Right lobe of liver (tissue), 6 donors: ENCODE data around the gene SPIRE1. TPM values are rescaled to one million over a fixed set of nuclear protein-coding genes. Genes with fewer than 3 reads are reported as not detected.
"Not testable (repeated sequence)": the region's sequence is repeated elsewhere in the genome, so short reads cannot be mapped to it uniquely, and the experiment has no call there.

Experiments used
- ATAC-seq, 4 donors: fragments of 200-7000 bp; cut with Tn5 transposase; one replicate each; pipeline ENCODE4 v1.9.1; 2020; ENCODE audit warnings: mild to moderate bottlenecking in 4 of 4, moderate library complexity in 4 of 4
- DNase-seq, 3 donors: peaks; one replicate each; pipeline ENCODE4 v3.0.0-alpha.2; 2020
- H3K27ac ChIP-seq, 3 donors: fragments of 200-600 bp; one replicate each; pipeline ENCODE4 v1.8.0; 2022
- H3K27me3 ChIP-seq, 2 donors: fragments of 200-600 bp; one replicate each; pipeline ENCODE4 v1.8.0; 2022
- H3K36me3 ChIP-seq, 4 donors: fragments of 200-600 bp; sonication (generic) in 1 of 4; one replicate each; pipeline versions ENCODE4 v1.5.1 to v1.8.0; 2017 to 2022; ENCODE audit warnings: control low read depth in 1 of 4
- H3K4me1 ChIP-seq, 4 donors: fragments of 200-600 bp; sonication (generic) in 1 of 4; one replicate each; pipeline versions ENCODE4 v1.5.1 to v1.8.0; 2017 to 2022; ENCODE audit warnings: control low read depth in 1 of 4
- H3K4me3 ChIP-seq, 3 donors: fragments of 200-600 bp; one replicate each; pipeline ENCODE4 v1.8.0; 2022
- H3K9me3 ChIP-seq, 4 donors: fragments of 200-600 bp; sonication (generic) in 1 of 4; one replicate each; pipeline versions ENCODE4 v1.5.1 to v1.8.0; 2017 to 2022; ENCODE audit warnings: control low read depth in 1 of 4
- POLR2A ChIP-seq: fragments of 450-650 bp; IDR thresholded peaks from one replicate; pipeline ENCODE4 v1.6.1; 2017; ENCODE audit warnings: antibody characterized with exemption, mild to moderate bottlenecking
- WGBS: methylation state at CpG from one replicate; pipeline ENCODE4 v1.1.6; 2018; ENCODE audit warnings: low coverage, low lambda C conversion rate; ENCODE audit not compliant: insufficient coverage; ENCODE audit errors: missing lambda C conversion rate; 5-methylcytosine and 5-hydroxymethylcytosine counted together
- intact Hi-C, 2 donors: fragments of 100-400 bp; cut with DNase I; formaldehyde crosslinking; loops; one replicate each; pipeline versions ENCODE4 v1.11.2 to v1.14.1; 2022
- total RNA-seq, 6 experiments: library from RNA; depleted of rRNA in 2 of 6; stranded (reverse); fragments of >200 nt in 2 of 6; fragmentation: NEBNext Ultra II Directional in 3 of 6; extraction: Animal tissue kit (Norgen Biotek cat#: 25700) in 3 of 6; gene quantifications; one replicate each; pipeline versions ENCODE4 v1.1.0 to v1.2.4, GENCODE V29; 2016 to 2023
- TF ChIP-seq, protein P1 (sequence below), 4 donors: fragments of 200-600 bp in 3 of 4; fragments of 450-650 bp in 1 of 4; IDR thresholded peaks; one replicate each; pipeline versions ENCODE4 v1.5.1 to v1.8.0; 2016 to 2022; ENCODE audit warnings: antibody characterized with exemption in 4 of 4, mild to moderate bottlenecking in 2 of 4
- donor health status: DM: no; HTN: yes; CAD: no.
- donor health status: DM: no; HTN: no; CAD: no.
- donor health status: DM: no; HTN: no; CAD: no.
- donor health status: DM: no; HTN: yes; CAD: no.
- donor health status: DM: no; HTN: yes; CAD: no.

Gene SPIRE1
- total RNA-seq, 6 experiments from 2014 or later, result 2.2 to 19.1 (median 7.9) TPM

GRCh38 chr18:12420821-12421421 is 237.0 kb downstream of the SPIRE1 start:
- TF ChIP-seq, protein P1, sequence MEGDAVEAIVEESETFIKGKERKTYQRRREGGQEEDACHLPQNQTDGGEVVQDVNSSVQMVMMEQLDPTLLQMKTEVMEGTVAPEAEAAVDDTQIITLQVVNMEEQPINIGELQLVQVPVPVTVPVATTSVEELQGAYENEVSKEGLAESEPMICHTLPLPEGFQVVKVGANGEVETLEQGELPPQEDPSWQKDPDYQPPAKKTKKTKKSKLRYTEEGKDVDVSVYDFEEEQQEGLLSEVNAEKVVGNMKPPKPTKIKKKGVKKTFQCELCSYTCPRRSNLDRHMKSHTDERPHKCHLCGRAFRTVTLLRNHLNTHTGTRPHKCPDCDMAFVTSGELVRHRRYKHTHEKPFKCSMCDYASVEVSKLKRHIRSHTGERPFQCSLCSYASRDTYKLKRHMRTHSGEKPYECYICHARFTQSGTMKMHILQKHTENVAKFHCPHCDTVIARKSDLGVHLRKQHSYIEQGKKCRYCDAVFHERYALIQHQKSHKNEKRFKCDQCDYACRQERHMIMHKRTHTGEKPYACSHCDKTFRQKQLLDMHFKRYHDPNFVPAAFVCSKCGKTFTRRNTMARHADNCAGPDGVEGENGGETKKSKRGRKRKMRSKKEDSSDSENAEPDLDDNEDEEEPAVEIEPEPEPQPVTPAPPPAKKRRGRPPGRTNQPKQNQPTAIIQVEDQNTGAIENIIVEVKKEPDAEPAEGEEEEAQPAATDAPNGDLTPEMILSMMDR (IDR thresholded peaks at IDR 0.05), result no peak
- no peak for TF ChIP-seq POLR2A
- no peak overlapping the region for H3K27ac ChIP-seq
- H3K9me3 ChIP-seq, result no peaks in the 10 kb centered on the region
- intact Hi-C loops, result no loop called here
- DNase-seq, result no peak
- peaks cover 0 to 5% of the 10 kb centered on the region in 2 donors for H3K27me3 ChIP-seq
- peaks cover 0 to 5% (median 0%) of the 10 kb centered on the region in 4 donors for H3K4me1 ChIP-seq
- H3K4me3 ChIP-seq, result no peak overlapping the region
- H3K36me3 ChIP-seq, result no peaks in the 10 kb centered on the region
- peak in 1 of 4 donors; percentile 29 for ATAC-seq
- WGBS, result 67% methylated on average over 5 of the region's 27 CpGs

DNA sequence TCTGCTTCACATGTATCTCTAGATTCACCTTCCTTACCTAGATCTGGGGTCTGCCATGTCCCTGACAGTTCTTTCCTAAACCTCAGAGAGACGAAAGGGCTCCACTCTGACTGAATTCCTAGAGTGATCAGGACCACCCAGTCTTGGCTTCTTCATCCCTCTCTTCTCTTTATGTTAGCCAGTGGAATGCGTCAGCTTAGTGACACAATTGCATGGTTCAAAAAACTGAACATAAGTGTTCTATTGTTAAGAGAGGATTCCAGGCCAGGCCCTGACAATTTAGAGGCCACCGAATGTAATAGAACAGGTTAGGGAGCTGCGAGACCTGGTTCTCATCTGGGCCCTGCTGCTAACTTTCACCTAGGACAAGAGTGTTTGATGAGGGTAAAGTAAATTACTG is 240.2 kb downstream of the SPIRE1 start:
- TF ChIP-seq POLR2A, result no peak
- TF ChIP-seq, protein P1 (IDR thresholded peaks at IDR 0.05), result no peak
- H3K27ac ChIP-seq, result no peak overlapping the region
- H3K4me3 ChIP-seq, result no peak overlapping the region
- no peak for DNase-seq
- intact Hi-C loops, result no loop called here
- H3K4me1 ChIP-seq, result peaks cover 0 to 5% (median 0%) of the 10 kb centered on the region in 4 donors
- no peaks in the 10 kb centered on the region for H3K36me3 ChIP-seq
- no peak for ATAC-seq
- H3K27me3 ChIP-seq, result peaks cover 0 to 5% of the 10 kb centered on the region in 2 donors
- H3K9me3 ChIP-seq, result no peaks in the 10 kb centered on the region
- WGBS, result 85% methylated on average over 2 of the region's 4 CpGs

GRCh38 chr18:12416098-12416729 is 241.7 kb downstream of the SPIRE1 start:
- intact Hi-C loops, result no loop called here
- peaks cover 0 to 5% (median 0%) of the 10 kb centered on the region in 4 donors for H3K4me1 ChIP-seq
- peaks cover 0 to 4% of the 10 kb centered on the region in 2 donors for H3K27me3 ChIP-seq
- 69% methylated on average over 4 of the region's 5 CpGs for WGBS
- ATAC-seq (no peak), DNase-seq (no peak)
- no peaks in the 10 kb centered on the region for H3K36me3 ChIP-seq
- H3K27ac ChIP-seq, result no peak overlapping the region
- H3K9me3 ChIP-seq, result no peaks in the 10 kb centered on the region
- TF ChIP-seq, protein P1 (IDR thresholded peaks at IDR 0.05), result no peak
- TF ChIP-seq POLR2A, result no peak
- H3K4me3 ChIP-seq, result no peak overlapping the region

- intact Hi-C loops, result no loop called here
- Histone ChIP-seq H3K27me3 (no peaks in the 10 kb centered on the region), H3K4me3 (no peak overlapping the region), H3K9me3 (no peaks in the 10 kb centered on the region), H3K4me1 (peaks cover 0 to 3% (median 0%) of the 10 kb centered on the region in 4 donors), H3K27ac (no peak overlapping the region), H3K36me3 (no peaks in the 10 kb centered on the region)
- 43% methylated on average over 1 of the region's 3 CpGs for WGBS
- ATAC-seq (no peak), DNase-seq (no peak)
- TF ChIP-seq POLR2A, result no peak
- TF ChIP-seq, protein P1 (IDR thresholded peaks at IDR 0.05), result no peak
These were observed 246.5 kb downstream of the SPIRE1 start for GRCh38 chr18:12411456-12411855.

- DNase-seq, H3K27me3 ChIP-seq, ATAC-seq, H3K36me3 ChIP-seq, H3K27ac ChIP-seq, H3K9me3 ChIP-seq, H3K4me1 ChIP-seq, intact Hi-C loops, H3K4me3 ChIP-seq: not testable (repeated sequence)
- WGBS, result 40% methylated on average over 6 of the region's 9 CpGs
These were observed 247.2 kb downstream of the SPIRE1 start for GRCh38 chr18:12410747-12411146.
